Measurements from ENCODE around the gene YAP1.

DNA sequence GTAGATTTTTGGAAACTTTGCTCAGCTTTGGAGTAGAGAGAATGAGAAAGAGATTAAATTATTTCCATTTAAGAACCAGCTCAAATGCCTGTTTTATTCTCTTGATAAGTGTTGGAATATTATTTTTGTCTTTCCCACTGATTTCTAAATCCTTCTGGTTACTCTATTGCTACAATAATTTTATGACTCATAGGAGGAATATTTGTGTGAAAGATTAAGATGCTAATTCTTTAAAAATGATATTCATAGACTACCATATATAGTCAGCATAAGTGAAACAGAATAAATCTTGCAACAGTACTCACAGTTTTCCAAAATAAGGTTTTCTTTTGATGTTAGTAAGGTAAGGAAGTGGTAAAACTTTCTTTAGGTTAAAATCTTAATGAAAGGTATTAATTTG is 60.9 kb downstream of the YAP1 start:
- TF ChIP-seq, protein P1, sequence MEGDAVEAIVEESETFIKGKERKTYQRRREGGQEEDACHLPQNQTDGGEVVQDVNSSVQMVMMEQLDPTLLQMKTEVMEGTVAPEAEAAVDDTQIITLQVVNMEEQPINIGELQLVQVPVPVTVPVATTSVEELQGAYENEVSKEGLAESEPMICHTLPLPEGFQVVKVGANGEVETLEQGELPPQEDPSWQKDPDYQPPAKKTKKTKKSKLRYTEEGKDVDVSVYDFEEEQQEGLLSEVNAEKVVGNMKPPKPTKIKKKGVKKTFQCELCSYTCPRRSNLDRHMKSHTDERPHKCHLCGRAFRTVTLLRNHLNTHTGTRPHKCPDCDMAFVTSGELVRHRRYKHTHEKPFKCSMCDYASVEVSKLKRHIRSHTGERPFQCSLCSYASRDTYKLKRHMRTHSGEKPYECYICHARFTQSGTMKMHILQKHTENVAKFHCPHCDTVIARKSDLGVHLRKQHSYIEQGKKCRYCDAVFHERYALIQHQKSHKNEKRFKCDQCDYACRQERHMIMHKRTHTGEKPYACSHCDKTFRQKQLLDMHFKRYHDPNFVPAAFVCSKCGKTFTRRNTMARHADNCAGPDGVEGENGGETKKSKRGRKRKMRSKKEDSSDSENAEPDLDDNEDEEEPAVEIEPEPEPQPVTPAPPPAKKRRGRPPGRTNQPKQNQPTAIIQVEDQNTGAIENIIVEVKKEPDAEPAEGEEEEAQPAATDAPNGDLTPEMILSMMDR (IDR thresholded peaks at IDR 0.05) = no peak
- no peak for TF ChIP-seq POLR2A (IDR thresholded peaks at IDR 0.05)

Measured in body of pancreas (tissue), 4 donors.